ENCODE results near the gene SORBS1.

SORBS1 gene

GRCh38 chr10:95467162-95467599, 94.0 kb downstream of the SORBS1 start:
- DNase-seq (ENCODE audit: extremely low read depth in 1 of 2, low read depth in 1 of 2) = no peak

GRCh38 chr10:95466436-95466835, 94.7 kb downstream of the SORBS1 start:
- DNase-seq (ENCODE audit: extremely low read depth in 1 of 2, low read depth in 1 of 2) = no peak

GRCh38 chr10:95464280-95464679, 96.9 kb downstream of the SORBS1 start:
- no peak for DNase-seq (ENCODE audit: extremely low read depth in 1 of 2, low read depth in 1 of 2)

DNA sequence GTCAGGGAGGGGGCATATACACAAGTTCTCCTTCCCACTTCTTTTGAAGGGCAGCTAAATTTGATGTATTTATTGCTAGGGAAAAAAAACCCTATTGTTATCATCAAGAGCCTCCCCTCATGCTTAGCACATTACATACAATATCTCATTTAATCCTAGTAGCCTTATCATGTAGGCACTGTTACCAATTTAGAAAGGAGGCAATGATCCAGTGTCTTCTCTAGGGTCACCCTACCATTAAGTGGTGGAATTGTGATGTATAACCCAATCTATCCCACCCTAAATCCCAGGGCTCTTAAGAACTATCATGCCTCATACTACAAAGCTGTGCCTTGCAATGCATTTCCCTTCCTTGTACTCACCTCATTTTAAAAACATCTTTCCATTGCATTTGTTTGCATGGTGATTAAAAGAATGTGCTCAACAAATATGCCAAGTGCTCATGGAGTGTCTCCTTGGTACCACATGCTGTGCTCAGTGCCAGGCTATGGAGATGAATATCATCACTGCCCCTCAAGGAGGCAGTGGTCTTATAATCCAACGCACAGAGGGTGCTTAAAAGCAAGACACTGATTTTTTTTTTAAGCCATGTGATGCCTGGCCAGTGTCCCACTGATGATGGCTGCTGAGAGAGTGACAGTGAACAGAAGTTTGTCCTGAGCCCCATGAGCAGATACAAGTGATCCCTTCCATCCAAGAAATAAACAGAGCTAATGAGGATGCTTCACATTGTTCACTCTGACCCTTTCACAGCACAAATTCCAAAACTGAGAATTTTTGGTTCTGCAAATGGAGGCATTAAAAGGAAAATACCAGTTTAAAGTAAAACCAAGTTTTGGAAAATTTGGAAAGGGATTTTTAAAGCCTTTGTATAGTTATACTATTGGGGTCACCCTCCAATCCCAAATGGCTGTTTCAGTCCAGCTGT, 98.2 kb downstream of the SORBS1 start:
- no peak for DNase-seq (ENCODE audit: extremely low read depth in 1 of 2, low read depth in 1 of 2)

DNA sequence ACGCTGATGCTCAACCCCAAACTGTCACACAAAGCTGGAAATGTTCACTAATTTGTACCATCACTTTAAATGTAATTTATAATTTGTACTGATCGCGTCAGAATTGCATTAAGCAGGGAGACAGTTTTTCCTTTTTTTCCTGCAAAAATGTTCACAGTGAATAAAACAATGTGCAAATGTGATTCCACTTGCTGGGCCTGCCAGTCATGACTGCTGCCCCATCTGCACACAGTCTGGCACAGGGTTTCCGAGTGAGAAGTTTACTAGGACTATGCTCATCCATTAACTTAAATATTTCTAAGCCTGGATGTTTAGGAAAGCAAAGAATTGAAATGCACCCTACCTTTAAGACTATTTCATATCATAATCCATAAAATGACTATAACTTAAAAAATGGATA, 99.6 kb downstream of the SORBS1 start:
- no peak for DNase-seq (ENCODE audit: extremely low read depth in 1 of 2, low read depth in 1 of 2)

GRCh38 chr10:95459446-95460045, 101.6 kb downstream of the SORBS1 start:
- no peak for DNase-seq (ENCODE audit: extremely low read depth in 1 of 2, low read depth in 1 of 2)

DNA sequence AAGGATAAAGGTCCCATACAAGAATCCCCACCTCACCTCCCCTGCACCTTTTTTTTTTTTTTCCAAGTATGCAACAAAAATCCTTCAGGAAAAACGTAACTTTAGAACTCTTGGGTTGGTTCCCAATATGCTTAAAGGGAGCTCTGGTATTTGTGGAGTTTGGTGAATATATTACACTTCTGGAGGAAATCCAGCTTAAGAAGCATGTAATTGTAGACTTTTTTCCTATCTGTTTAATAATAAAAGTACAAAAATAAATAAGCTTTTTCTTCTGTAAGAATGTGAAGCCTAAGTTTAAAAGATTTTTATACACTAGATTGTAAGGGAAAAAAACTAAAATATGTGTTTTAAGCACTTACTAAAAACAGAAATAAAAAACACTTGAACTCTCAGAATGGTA, 102.3 kb downstream of the SORBS1 start:
- DNase-seq (ENCODE audit: extremely low read depth in 1 of 2, low read depth in 1 of 2) = no peak

GRCh38 chr10:95458014-95458413, 103.2 kb downstream of the SORBS1 start:
- DNase-seq (ENCODE audit: extremely low read depth in 1 of 2, low read depth in 1 of 2) = no peak

GRCh38 chr10:95457319-95457886, 103.8 kb downstream of the SORBS1 start:
- no peak for DNase-seq (ENCODE audit: extremely low read depth in 1 of 2, low read depth in 1 of 2)

GRCh38 chr10:95456516-95456915, 104.7 kb downstream of the SORBS1 start:
- DNase-seq (ENCODE audit: extremely low read depth in 1 of 2, low read depth in 1 of 2) = no peak

- no peak for DNase-seq (ENCODE audit: extremely low read depth in 1 of 2, low read depth in 1 of 2)
These were observed 106.2 kb downstream of the SORBS1 start for GRCh38 chr10:95454940-95455339.

- no peak for DNase-seq (ENCODE audit: extremely low read depth in 1 of 2, low read depth in 1 of 2)
These were observed 106.8 kb downstream of the SORBS1 start for GRCh38 chr10:95454356-95454755.

DNA sequence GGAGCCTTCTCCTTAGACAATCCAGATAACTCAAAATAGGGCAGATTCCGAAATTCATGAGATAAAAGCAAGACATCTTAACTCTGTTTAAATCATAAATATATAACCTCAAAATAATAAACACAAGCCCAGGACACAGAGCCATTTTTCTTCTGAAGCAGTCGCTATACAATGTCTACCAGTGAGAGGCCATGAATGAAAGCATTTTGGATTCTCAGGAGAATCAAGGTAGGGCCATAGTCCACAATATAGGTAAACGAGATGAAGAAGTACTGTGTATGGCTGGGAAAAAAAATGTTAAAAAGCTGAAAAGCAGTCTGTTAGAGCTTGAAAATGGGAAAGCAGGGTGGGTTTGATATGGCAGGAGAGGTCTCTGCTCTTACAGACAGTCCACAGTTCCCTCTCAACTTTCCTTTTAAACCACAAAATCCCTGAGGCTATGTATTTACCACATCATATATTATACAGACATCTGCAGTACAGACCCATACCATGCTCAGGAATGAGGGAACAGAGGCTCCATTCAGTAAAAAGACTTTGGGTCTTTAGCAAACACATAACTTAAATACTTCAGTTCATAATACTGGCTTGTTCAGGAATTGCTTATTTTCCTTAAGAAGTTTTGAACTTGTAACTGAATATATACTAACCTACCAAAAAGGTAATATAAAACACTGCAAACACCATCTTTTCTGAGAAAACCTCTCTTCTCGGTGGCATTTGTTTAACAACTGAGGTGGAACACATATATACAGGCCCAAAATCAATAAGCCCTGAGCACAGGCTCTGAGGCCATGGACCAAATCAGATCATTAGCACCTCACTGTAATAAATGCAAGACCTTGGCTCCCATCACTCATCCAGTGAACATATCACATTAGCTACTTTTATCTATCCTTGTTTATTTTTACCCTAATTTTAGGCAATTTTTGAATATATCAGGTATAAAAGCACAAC, 109.3 kb downstream of the SORBS1 start:
- DNase-seq (ENCODE audit: extremely low read depth in 1 of 2, low read depth in 1 of 2) = no peak

- no peak for DNase-seq (ENCODE audit: extremely low read depth in 1 of 2, low read depth in 1 of 2)
These were observed 110.0 kb downstream of the SORBS1 start for GRCh38 chr10:95451150-95451549.

GRCh38 chr10:95450188-95450587, 111.0 kb downstream of the SORBS1 start:
- no peak for DNase-seq (ENCODE audit: extremely low read depth in 1 of 2, low read depth in 1 of 2)

DNA sequence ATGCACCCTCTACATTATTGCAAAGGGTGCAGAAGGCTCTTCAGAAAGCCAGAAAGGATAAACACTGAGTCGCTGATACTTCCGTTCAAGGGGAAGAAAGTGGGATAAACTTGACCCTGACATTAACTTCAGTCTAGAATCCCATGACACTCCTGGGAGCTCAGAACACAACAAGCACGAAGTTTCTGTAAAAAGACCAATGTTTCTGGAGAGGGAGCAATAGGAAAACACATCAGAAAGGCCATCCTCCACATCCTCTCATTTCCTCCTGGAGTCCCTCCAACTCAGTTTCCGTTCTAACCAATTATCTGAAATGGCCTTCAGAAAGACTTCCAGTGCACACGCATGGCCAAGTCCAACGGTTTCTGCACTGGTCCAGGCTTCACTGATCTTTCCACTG, 113.5 kb downstream of the SORBS1 start:
- no peak for DNase-seq (ENCODE audit: extremely low read depth in 1 of 2, low read depth in 1 of 2)

- no peak for DNase-seq (ENCODE audit: extremely low read depth in 1 of 2, low read depth in 1 of 2)
These were observed 115.2 kb downstream of the SORBS1 start for GRCh38 chr10:95445837-95446486.

- no peak for DNase-seq (ENCODE audit: extremely low read depth in 1 of 2, low read depth in 1 of 2)
These were observed 115.8 kb downstream of the SORBS1 start for GRCh38 chr10:95445223-95445836.

DNA sequence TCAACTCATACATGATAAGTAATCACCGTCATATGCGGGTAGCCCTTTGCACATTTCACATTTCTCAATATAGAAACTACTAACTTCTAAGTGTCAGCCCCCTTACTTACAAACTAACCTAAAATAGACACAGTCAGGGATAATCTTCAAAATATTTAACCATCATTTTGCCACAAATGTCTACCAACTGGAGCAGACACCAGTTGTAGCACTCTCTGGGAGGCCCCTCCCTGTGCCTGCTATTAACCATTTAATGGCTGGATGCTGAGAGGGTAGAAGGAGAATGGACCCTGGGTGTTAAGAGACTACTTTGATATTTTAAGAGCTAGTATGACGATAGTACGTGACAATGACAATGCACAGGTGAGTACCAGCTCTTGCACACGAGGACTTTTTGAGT, 116.4 kb downstream of the SORBS1 start:
- DNase-seq (ENCODE audit: extremely low read depth in 1 of 2, low read depth in 1 of 2) = no peak

DNA sequence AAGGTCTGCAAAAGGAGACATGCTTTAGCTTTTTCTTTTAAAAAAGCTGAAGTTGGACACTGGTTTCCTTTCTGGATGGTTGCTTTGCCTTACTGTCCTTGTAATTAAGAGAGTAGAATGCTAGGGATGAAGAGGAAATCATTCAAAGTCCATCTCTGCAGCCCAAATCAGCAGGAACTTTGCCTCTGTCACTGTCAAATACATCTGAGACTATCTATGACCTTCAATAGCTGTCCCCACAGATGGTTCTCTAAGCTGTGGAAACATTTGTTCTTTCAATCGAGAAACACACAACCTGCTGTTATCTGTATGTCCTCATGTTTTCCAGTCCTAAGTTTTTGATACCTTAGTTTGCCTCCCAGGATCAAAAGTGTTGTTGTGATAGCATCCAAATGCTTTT, 117.5 kb downstream of the SORBS1 start:
- DNase-seq (ENCODE audit: extremely low read depth in 1 of 2, low read depth in 1 of 2) = no peak

Data from activated CD8-positive, alpha-beta memory T cell treated with anti-CD3 and anti-CD28 coated beads for 1 hour (primary cell).